HCT116 (cell line): Measurements from ENCODE around the gene PPP1R1C.

Experiments
- EZH2 ChIP-seq: fragments of 200-600 bp; sonication (generic); IDR thresholded peaks from 2 replicates; pipeline ENCODE4 v1.6.1; 2017; ENCODE audit warnings: antibody characterized with exemption, mixed run types
- TF ChIP-seq, protein P1 (sequence below): IDR thresholded peaks from 2 replicates; pipeline ENCODE4 v1.6.1; 2012; ENCODE audit warnings: low read depth
- TF ChIP-seq, protein P2 (sequence below), 3 experiments: fragments of 200-600 bp in 1 of 3; sonication (generic) in 1 of 3; IDR thresholded peaks in 2 of 3; conservative IDR thresholded peaks in 1 of 3; 2 replicates each; pipeline ENCODE4 v1.5.1; 2012 to 2017; ENCODE audit warnings: low read depth in 2 of 3, low read length in 2 of 3, antibody characterized with exemption in 1 of 3, borderline replicate concordance in 1 of 3, control low read depth in 1 of 3, mild to moderate bottlenecking in 1 of 3, mixed read lengths in 1 of 3, mixed run types in 1 of 3, moderate library complexity in 1 of 3; ENCODE audit not compliant: insufficient read depth in 1 of 3

DNA sequence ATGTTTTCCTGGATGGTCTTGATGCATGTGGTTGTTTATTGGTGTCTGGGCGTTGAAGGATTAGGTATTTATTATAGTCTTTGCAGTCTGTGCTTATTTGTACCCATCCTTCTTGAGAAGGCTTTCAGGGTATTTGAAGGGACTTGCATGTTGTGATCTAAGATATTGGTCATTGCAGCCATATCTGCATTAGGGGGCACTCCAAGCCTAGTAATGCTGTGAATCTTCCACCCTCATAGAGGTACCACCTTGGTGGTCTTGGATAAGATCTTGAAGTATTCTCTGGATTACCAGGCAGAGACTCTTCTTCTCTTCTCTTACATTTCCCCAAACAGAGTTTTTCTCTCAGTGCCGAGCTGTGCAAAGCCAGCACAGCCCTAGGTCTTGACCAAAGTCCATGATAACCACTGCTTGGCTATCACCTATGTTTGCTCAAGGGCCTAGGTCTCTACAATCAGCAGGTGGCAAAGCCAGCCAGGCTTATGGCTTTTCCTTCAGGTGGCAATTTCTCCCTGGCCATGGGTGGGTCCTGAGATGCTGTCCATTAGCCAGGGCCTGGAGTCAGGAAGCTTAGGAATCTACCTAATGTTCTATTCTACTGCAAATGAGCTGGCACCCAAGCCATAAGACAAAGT, 15.4 kb upstream of the PPP1R1C start:
- TF ChIP-seq, protein P1, sequence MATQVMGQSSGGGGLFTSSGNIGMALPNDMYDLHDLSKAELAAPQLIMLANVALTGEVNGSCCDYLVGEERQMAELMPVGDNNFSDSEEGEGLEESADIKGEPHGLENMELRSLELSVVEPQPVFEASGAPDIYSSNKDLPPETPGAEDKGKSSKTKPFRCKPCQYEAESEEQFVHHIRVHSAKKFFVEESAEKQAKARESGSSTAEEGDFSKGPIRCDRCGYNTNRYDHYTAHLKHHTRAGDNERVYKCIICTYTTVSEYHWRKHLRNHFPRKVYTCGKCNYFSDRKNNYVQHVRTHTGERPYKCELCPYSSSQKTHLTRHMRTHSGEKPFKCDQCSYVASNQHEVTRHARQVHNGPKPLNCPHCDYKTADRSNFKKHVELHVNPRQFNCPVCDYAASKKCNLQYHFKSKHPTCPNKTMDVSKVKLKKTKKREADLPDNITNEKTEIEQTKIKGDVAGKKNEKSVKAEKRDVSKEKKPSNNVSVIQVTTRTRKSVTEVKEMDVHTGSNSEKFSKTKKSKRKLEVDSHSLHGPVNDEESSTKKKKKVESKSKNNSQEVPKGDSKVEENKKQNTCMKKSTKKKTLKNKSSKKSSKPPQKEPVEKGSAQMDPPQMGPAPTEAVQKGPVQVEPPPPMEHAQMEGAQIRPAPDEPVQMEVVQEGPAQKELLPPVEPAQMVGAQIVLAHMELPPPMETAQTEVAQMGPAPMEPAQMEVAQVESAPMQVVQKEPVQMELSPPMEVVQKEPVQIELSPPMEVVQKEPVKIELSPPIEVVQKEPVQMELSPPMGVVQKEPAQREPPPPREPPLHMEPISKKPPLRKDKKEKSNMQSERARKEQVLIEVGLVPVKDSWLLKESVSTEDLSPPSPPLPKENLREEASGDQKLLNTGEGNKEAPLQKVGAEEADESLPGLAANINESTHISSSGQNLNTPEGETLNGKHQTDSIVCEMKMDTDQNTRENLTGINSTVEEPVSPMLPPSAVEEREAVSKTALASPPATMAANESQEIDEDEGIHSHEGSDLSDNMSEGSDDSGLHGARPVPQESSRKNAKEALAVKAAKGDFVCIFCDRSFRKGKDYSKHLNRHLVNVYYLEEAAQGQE = no peak
- TF ChIP-seq, protein P2, sequence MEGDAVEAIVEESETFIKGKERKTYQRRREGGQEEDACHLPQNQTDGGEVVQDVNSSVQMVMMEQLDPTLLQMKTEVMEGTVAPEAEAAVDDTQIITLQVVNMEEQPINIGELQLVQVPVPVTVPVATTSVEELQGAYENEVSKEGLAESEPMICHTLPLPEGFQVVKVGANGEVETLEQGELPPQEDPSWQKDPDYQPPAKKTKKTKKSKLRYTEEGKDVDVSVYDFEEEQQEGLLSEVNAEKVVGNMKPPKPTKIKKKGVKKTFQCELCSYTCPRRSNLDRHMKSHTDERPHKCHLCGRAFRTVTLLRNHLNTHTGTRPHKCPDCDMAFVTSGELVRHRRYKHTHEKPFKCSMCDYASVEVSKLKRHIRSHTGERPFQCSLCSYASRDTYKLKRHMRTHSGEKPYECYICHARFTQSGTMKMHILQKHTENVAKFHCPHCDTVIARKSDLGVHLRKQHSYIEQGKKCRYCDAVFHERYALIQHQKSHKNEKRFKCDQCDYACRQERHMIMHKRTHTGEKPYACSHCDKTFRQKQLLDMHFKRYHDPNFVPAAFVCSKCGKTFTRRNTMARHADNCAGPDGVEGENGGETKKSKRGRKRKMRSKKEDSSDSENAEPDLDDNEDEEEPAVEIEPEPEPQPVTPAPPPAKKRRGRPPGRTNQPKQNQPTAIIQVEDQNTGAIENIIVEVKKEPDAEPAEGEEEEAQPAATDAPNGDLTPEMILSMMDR (IDR thresholded peaks at IDR 0.05 in 2 of 3, conservative IDR thresholded peaks at IDR 0.05 in 1 of 3; ENCODE audit: borderline replicate concordance in 1 of 3, insufficient read depth in 1 of 3, low read depth in 2 of 3, low read length in 2 of 3) = no peak
- TF ChIP-seq EZH2 = no peak
